Loucy (cell line): Measurements from ENCODE around the gene SRXN1.

Experiments
- CTCF ChIP-seq: fragments of 200-600 bp; sonication (generic); conservative IDR thresholded peaks from 2 replicates; pipeline ENCODE4 v1.5.1; 2014; ENCODE audit warnings: mild to moderate bottlenecking, antibody characterized with exemption, low read length
- EZH2phosphoT487 ChIP-seq: fragments of 200-600 bp; IDR thresholded peaks from 2 replicates; pipeline ENCODE4 v1.6.1; 2018; ENCODE audit warnings: antibody characterized with exemption, mild to moderate bottlenecking, moderate library complexity, borderline replicate concordance

GRCh38 chr20:664576-664975, 11.6 kb upstream of the SRXN1 start:
- TF ChIP-seq CTCF (no peak), EZH2phosphoT487 (no peak)
